Effector CD8-positive, alpha-beta T cell (primary cell): ENCODE data around the gene PPP1R1B.

Experiments used
- DNase-seq: peaks from one replicate; lab custom pipeline; 2025; lab: John Stamatoyannopoulos, UW

Gene PPP1R1B

GRCh38 chr17:39615434-39615833 is 11.3 kb upstream of the PPP1R1B start:
- DNase-seq: no peak

GRCh38 chr17:39617100-39617445 is 9.7 kb upstream of the PPP1R1B start:
- no peak for DNase-seq

GRCh38 chr17:39617446-39618245 is 9.1 kb upstream of the PPP1R1B start:
- DNase-seq: peak; percentile 39

- DNase-seq: no peak
These were observed 8.4 kb upstream of the PPP1R1B start for GRCh38 chr17:39618246-39618913.

- no peak for DNase-seq
These were observed 7.6 kb upstream of the PPP1R1B start for GRCh38 chr17:39618956-39619785.

- DNase-seq: no peak
These were observed 7.0 kb upstream of the PPP1R1B start for GRCh38 chr17:39619786-39620101.

GRCh38 chr17:39621523-39622379 is 5.0 kb upstream of the PPP1R1B start:
- DNase-seq: peak; percentile 86

GRCh38 chr17:39622380-39623006 is 4.3 kb upstream of the PPP1R1B start:
- DNase-seq: no peak

GRCh38 chr17:39623356-39623950 is 3.3 kb upstream of the PPP1R1B start:
- DNase-seq: peak; percentile 79

GRCh38 chr17:39624313-39624712 is 2.4 kb upstream of the PPP1R1B start:
- DNase-seq: no peak

GRCh38 chr17:39625198-39625785 is 1.5 kb upstream of the PPP1R1B start:
- DNase-seq: no peak

GRCh38 chr17:39627047-39627711 is 427 bp downstream of the PPP1R1B start:
- DNase-seq: no peak

- no peak for DNase-seq
These were observed 1.2 kb downstream of the PPP1R1B start for GRCh38 chr17:39627712-39628516.

GRCh38 chr17:39628655-39629493 is 2.1 kb downstream of the PPP1R1B start:
- DNase-seq: no peak

- DNase-seq: no peak
These were observed 2.7 kb downstream of the PPP1R1B start for GRCh38 chr17:39629494-39629880.

- DNase-seq: no peak
These were observed 3.1 kb downstream of the PPP1R1B start for GRCh38 chr17:39629898-39630297.

- DNase-seq: no peak
These were observed 4.7 kb downstream of the PPP1R1B start for GRCh38 chr17:39631403-39631802.
